Measurements from ENCODE around the gene MAP3K5.

DNA sequence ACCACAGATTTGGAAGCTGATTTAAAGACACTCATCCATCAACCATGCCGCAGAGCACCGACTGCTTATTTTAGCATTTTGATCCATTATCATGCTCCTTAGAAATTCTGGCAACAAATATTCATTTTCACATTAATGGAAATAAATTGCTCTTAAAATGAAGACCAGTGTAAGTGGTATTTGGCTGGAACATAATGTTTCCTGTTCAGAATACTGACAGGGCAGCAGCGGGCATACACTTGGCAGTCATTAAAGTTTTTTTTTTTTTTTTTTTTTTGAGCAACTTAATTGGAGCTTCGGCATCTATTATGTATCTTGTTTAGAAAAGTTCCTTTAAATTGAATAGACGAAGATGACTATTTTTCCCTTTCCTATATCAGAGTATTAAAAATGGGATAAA is 47.4 kb downstream of the MAP3K5 start:
- TF ChIP-seq, protein P1, sequence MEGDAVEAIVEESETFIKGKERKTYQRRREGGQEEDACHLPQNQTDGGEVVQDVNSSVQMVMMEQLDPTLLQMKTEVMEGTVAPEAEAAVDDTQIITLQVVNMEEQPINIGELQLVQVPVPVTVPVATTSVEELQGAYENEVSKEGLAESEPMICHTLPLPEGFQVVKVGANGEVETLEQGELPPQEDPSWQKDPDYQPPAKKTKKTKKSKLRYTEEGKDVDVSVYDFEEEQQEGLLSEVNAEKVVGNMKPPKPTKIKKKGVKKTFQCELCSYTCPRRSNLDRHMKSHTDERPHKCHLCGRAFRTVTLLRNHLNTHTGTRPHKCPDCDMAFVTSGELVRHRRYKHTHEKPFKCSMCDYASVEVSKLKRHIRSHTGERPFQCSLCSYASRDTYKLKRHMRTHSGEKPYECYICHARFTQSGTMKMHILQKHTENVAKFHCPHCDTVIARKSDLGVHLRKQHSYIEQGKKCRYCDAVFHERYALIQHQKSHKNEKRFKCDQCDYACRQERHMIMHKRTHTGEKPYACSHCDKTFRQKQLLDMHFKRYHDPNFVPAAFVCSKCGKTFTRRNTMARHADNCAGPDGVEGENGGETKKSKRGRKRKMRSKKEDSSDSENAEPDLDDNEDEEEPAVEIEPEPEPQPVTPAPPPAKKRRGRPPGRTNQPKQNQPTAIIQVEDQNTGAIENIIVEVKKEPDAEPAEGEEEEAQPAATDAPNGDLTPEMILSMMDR (IDR thresholded peaks at IDR 0.05): no peak
- TF ChIP-seq POLR2A (IDR thresholded peaks at IDR 0.05): no peak

All from adrenal gland (tissue), 5 donors.